Esophagus muscularis mucosa (tissue), 4 donors: Measurements from ENCODE around the gene TNNT1. TPM values are rescaled to one million over a fixed set of nuclear protein-coding genes. Genes with fewer than 3 reads are reported as not detected.

Experiments used
- DNase-seq: peaks from one replicate; pipeline ENCODE4 v3.0.0-alpha.2; 2017; ENCODE audit errors: extremely low spot score
- H3K27ac ChIP-seq, 4 donors: fragments of 200-600 bp; sonication (generic); replicated peaks in 1 of 4; 1 replicate in 3 of 4; 2 replicates in 1 of 4; pipeline ENCODE4 v1.5.1; 2016 to 2019; ENCODE audit warnings: mild to moderate bottlenecking in 1 of 4
- H3K27me3 ChIP-seq, 4 donors: fragments of 200-600 bp; sonication (generic); one replicate each; pipeline versions ENCODE4 v1.5.1 to v1.6.0; 2016 to 2019
- H3K36me3 ChIP-seq, 4 donors: fragments of 200-600 bp; sonication (generic); one replicate each; pipeline ENCODE4 v1.5.1; 2016 to 2019
- H3K4me1 ChIP-seq, 4 donors: fragments of 200-600 bp; sonication (generic); one replicate each; pipeline ENCODE4 v1.5.1; 2016 to 2019
- H3K4me3 ChIP-seq, 4 donors: fragments of 200-600 bp; sonication (generic); 1 replicate in 2 of 4; 2 replicates in 2 of 4; pipeline ENCODE4 v1.5.1; 2016 to 2019; ENCODE audit warnings: mild to moderate bottlenecking in 4 of 4, moderate library complexity in 1 of 4
- H3K9me3 ChIP-seq, 4 donors: fragments of 200-600 bp; sonication (generic); 1 replicate in 3 of 4; 2 replicates in 1 of 4; pipeline ENCODE4 v1.5.1; 2016 to 2019
- CTCF ChIP-seq, 3 experiments: fragments of 200-600 bp in 2 of 3; fragments of 450-650 bp in 1 of 3; sonication (generic) in 2 of 3; IDR thresholded peaks; one replicate each; pipeline ENCODE4 v1.5.1; 2017 to 2019; ENCODE audit warnings: antibody characterized with exemption in 3 of 3, mild to moderate bottlenecking in 2 of 3, moderate library complexity in 1 of 3
- EP300 ChIP-seq: sonication (generic); formaldehyde crosslinking; IDR thresholded peaks from one replicate; pipeline ENCODE4 v1.6.1; 2017; ENCODE audit warnings: antibody characterized with exemption
- POLR2A ChIP-seq: fragments of 450-650 bp; IDR thresholded peaks from one replicate; pipeline ENCODE4 v1.6.1; 2017; ENCODE audit warnings: antibody characterized with exemption, moderate library complexity, mild to moderate bottlenecking, low read depth
- POLR2AphosphoS5 ChIP-seq, 2 donors: sonication (generic); formaldehyde crosslinking; IDR thresholded peaks; one replicate each; pipeline ENCODE4 v1.6.1; 2017; ENCODE audit warnings: antibody characterized with exemption in 2 of 2
- WGBS: methylation state at CpG from one replicate; pipeline ENCODE4 v1.1.5; 2018; 5-methylcytosine and 5-hydroxymethylcytosine counted together
- intact Hi-C: fragments of 100-400 bp; cut with DNase I; formaldehyde crosslinking; loops from one replicate; pipeline ENCODE4 v1.15.1; 2023
- total RNA-seq, 4 donors: library from RNA; depleted of rRNA; stranded (reverse); fragments of >200 nt; gene quantifications; one replicate each; pipeline versions ENCODE4 v1.1.0 to v1.2.1, GENCODE V29; 2016

Gene TNNT1
- total RNA-seq, 4 donors from 2014 or later = 2.0 TPM; not detected in 3

DNA sequence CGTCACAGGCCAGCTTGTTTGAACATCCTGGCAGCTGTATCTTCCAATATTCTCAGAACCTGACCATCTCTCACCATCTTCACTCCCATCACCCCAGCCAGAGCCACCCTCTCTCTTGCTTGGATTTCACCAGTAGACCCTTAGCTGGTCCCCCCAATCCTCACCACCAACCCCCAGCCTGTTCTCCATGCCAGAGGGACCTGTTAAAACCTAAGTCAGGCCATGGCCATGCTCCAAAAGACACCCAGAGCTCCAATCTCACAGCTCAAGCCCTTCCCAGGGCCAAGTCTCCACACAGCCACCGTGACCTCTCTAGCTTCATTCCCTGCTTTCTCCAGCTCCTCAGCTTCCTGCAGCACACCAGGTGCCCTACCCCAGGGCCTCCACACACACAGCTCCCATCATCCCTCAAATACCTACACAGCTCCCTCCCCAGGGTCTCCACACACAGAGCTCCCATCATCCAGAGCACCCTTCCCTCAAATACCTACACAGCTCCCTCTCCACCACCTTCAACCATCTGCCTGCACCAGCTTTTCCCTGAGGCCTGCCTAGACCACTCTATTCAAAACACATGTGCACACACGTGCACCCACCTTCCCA is 59.6 kb downstream of the TNNT1 start:
- H3K27ac ChIP-seq = peak overlapping the region in 2 of 4 donors; percentile 20 to 53
- no peaks in the 10 kb centered on the region for H3K9me3 ChIP-seq
- WGBS = 77% methylated on average over 3 of the region's 3 CpGs
- peaks cover 22 to 40% (median 33%) of the 10 kb centered on the region in 4 donors for H3K4me1 ChIP-seq
- TF ChIP-seq EP300 (no peak), CTCF (IDR thresholded peaks at IDR 0.05) (no peak), POLR2A (no peak), POLR2AphosphoS5 (IDR thresholded peaks at IDR 0.05) (no peak)
- H3K36me3 ChIP-seq = peaks cover 31 to 41% (median 38%) of the 10 kb centered on the region in 4 donors
- intact Hi-C loops = no loop called here
- H3K4me3 ChIP-seq = no peak overlapping the region
- H3K27me3 ChIP-seq = peaks cover 0 to 24% (median 9%) of the 10 kb centered on the region in 4 donors
- DNase-seq = no peak

GRCh38 chr19:55088543-55089341 is 60.3 kb downstream of the TNNT1 start:
- Histone ChIP-seq H3K27me3 (peaks cover 3 to 31% (median 15%) of the 10 kb centered on the region in 4 donors), H3K27ac (peak overlapping the region; percentile 20 to 53 (median 44)), H3K9me3 (no peaks in the 10 kb centered on the region), H3K36me3 (peaks cover 27 to 37% (median 34%) of the 10 kb centered on the region in 4 donors), H3K4me1 (peaks cover 22 to 40% (median 33%) of the 10 kb centered on the region in 4 donors), H3K4me3 (no peak overlapping the region)
- intact Hi-C loops = no loop called here
- TF ChIP-seq POLR2A (no peak), CTCF (IDR thresholded peaks at IDR 0.05) (peak in 2 of 3 experiments; percentile 56 to 80), POLR2AphosphoS5 (IDR thresholded peaks at IDR 0.05) (no peak), EP300 (no peak)
- 45% methylated on average over 17 of the region's 18 CpGs for whole genome bisulfite sequencing
- DNase-seq = no peak

DNA sequence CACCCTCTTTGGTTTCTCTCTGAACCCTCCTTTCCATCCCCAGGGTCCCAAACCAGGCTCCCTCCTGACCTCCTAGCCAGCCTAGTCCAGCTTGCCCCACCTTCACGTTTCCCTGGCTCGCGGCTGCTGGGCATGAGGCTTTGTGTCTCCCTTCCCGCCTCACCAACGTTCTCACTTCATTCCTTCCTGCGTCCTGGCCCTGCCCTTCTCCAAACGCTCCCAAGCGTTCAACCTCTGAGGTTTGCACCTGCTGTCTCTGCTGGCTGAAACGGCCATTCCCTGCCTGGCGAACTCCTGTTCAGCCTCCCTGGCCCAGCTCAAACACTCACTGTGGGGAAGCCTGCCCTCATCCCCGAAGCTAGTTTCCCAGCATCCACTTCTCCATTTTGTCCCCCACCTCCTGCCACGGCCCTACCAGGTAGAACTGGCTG is 61.0 kb downstream of the TNNT1 start:
- Histone ChIP-seq H3K4me1 (peaks cover 22 to 44% (median 33%) of the 10 kb centered on the region in 4 donors), H3K4me3 (peak overlapping the region in 3 of 4 donors; percentile 53 to 60 (median 56)), H3K27ac (peak overlapping the region; percentile 20 to 53 (median 44)), H3K27me3 (peaks cover 9 to 38% (median 22%) of the 10 kb centered on the region in 4 donors), H3K9me3 (no peaks in the 10 kb centered on the region), H3K36me3 (peaks cover 26 to 36% (median 33%) of the 10 kb centered on the region in 4 donors)
- WGBS = 73% methylated on average over 12 of the region's 12 CpGs
- TF ChIP-seq EP300 = no peak
- no peak for TF ChIP-seq POLR2A
- TF ChIP-seq POLR2AphosphoS5 (IDR thresholded peaks at IDR 0.05) = no peak
- no peak for TF ChIP-seq CTCF (IDR thresholded peaks at IDR 0.05)
- no peak for DNase-seq
- intact Hi-C loops = no loop called here

- Histone ChIP-seq H3K27ac (peak overlapping the region in 3 of 4 donors; percentile 20 to 47 (median 41)), H3K27me3 (peaks cover 9 to 43% (median 28%) of the 10 kb centered on the region in 4 donors), H3K9me3 (no peaks in the 10 kb centered on the region), H3K4me1 (peaks cover 22 to 48% (median 35%) of the 10 kb centered on the region in 4 donors), H3K4me3 (peak overlapping the region; percentile 51 to 60 (median 54)), H3K36me3 (peaks cover 21 to 31% (median 28%) of the 10 kb centered on the region in 4 donors)
- TF ChIP-seq EP300 (no peak), POLR2A (no peak), POLR2AphosphoS5 (IDR thresholded peaks at IDR 0.05) (no peak), CTCF (IDR thresholded peaks at IDR 0.05) (no peak)
- intact Hi-C loops = no loop called here
- 30% methylated on average over 10 of the region's 17 CpGs for WGBS
- no peak for DNase-seq
Observed at GRCh38 chr19:55087542-55087901, 61.5 kb downstream of the TNNT1 start.
